Measurements from ENCODE around the gene PCNT.

PCNT gene

DNA sequence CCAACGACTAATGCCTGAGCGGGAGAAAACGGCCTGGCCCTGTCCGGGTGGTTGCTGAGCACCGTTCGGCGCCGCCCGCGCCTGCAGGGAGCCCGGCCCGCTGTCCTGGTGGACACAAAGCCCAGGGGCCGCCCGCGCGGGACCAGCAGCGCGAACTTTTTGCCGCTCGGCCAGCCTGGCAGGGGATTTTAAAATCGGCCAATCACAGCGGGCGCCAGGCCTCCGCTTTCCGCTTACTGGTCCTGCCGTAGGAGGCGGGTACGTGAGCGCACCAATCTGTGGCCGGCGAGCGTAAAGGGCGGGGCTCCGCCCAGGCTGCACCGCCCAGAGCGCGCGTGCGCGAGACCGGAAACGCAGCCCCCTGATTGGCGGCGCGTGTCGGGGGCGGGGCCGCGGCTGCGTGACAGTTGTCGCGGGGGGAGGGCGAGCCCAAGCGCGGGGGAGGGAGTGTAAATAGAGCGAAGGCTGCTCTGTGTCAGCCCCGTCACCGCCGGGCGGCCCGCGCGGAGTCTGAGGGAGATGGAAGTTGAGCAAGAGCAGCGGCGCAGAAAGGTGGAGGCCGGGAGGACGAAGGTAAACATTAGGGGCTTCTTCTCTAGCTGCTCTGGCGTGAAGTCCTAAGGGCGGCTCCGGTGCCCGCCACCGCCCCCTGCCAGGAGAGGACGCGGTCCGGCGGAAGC is at the start of gene PCNT, which contains the start of gene C21orf58:
Gene PCNT, plus strand, starts transcription at position 447 of the 680 bp plus-strand sequence. Its CDS starts 73 bp downstream, at position 520.
Gene C21orf58, minus strand, starts transcription at position 161 of the 680 bp plus-strand sequence. CDS start 1,132 bp downstream, outside the sequence.
- DNase-seq, result peak; percentile 97

DNA sequence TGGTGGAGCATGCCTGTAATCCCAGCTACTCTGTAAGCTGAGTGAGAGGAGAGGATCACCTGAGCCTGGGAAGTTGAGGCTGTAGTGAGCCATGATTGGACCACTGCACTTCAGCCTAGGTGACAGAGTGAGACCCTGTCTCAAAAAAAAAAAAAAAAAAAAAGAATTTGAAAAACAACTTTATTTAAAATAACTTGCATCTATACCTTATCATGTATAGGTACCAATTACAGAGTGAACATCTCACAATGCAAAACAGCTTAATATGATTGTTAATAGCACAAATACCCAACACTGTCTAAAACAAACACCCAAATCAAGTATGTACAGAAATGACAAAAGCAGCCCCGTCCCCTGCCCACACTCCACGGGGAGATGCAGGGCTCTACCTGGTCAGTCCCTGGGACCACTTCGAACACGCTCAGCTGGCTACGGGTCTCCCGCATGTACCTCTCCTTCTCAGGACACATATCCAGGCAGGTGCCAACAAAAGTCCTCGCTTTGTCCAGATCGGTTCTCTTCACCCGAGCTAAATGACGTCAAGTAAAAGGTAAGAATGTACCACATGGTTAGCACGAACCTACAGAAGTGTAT is 49.1 kb upstream of the PCNT start:
- DNase-seq, result no peak

DNA sequence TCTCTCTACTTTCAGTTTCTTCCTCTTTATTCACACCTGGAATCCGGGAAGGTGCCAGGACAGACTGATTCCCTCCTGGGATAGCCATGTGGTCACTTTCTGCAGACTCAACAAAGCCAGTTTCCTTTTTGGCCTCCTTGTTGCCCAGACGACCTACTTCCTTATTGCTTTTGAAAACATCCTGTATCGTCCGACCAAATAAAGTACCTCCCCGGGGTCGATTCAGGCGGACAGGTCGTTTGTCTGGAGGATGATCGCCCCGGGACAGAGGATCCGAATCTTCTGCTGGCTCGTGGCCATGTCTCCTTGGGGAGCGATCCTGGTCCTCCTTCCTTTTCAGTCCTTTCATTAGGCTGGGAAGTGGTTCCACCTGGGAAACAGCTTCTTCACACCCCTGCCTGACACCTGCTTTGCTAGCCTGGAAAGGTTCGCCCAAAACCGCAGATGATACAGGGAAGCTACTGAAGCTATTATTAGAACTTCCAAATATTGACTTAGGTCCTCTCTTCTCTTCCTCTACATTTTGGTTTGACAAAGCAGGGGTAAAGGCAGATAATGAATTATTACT is 39.8 kb upstream of the PCNT start:
- peak; percentile 15 for DNase-seq

DNA sequence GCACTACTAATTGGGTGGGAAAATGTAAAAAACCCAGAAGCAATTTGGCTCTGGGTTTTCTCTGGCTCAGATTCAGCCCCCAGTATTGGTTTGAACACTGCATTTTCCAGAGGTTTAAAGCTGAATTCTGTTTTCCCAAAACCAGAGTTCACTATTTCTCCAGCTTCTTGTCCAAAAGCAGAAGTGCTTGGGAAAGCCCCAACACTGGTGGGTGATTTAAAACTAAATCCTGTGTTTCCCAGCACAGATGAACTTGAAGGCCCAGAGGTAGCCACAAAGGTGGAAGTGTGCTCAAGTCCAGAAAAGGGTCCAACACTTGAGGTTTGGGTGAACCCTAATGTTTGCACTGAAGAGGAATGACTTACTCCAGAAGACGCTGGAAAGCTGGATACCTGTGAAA is 39.2 kb upstream of the PCNT start:
- no peak for DNase-seq

DNA sequence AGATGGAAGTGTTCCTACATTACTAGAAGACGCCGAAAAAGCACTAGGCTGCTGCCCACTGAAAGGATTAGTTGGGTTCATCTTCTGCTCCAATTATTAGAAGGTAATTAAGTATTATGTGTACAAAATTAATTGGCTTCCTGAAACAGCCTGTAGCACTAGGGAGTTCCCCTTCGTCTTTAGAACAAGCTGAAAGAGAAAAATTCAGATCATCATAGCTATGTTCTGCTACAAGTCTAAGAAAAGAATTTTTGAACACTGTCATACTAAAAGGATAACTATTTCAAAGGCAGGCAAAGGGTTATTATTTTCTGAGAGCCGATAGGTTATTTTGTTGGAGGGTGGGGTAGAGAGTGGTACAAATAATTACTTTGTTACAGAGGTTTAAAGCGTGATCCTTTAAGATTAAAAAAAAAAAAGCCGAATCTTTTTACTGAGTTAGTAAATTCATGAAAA is 38.7 kb upstream of the PCNT start, which contains the start of gene MCM3AP:
Gene MCM3AP, minus strand, starts transcription at position 406 of the 456 bp plus-strand sequence. Its CDS starts 325 bp downstream, at position 81.
- no peak for DNase-seq

DNA sequence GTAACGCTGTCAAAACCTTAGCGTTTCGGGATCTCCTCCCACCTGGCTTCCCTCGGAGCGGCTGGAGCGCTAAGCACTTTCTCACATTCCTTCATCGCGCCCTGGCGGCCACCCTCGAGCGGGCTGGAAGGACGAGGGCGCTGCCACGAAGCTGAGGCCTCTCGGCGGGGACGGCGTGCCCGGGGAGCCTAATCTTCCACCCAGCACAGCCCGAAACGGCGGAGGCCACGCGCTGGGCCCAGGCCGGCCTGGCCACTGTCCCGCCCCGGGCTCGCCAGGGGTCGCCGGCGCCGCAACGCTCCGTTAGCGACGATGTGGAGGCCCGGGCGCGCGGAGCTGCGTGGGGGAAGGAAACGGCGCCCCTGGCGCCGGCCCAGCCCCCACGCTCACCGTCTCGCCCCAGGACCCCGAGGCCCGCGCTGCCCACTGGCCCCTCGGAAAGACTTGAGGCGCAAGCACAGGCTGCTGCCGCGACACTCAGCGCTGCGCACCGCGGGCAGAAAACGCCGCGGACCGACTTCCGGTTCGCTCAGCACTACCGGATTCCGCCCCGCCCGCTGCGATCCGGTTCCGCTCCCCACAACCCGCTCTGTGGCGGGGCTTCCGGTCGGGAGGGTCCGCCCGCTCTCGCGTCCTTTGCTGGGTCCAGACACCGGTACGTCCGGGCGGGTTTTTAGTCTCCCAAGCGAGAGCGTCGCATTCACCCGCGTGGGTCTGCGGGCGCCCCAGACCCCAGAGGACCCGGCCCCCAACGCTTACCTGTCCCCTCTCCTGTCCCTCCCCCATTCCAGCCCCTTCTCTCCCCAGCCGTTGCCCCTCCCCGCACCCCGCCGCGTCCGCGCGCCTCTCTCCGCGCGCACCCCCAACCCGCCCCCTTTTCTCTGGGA is 38.0 kb upstream of the PCNT start, which contains the start of gene YBEY:
Gene YBEY, plus strand, starts transcription at position 582 of the 887 bp plus-strand sequence. CDS start 572 bp downstream, outside the sequence.
- DNase-seq, result peak; percentile 94

GRCh38 chr21:46286648-46287002 is 37.3 kb upstream of the PCNT start:
- DNase-seq, result no peak

DNA sequence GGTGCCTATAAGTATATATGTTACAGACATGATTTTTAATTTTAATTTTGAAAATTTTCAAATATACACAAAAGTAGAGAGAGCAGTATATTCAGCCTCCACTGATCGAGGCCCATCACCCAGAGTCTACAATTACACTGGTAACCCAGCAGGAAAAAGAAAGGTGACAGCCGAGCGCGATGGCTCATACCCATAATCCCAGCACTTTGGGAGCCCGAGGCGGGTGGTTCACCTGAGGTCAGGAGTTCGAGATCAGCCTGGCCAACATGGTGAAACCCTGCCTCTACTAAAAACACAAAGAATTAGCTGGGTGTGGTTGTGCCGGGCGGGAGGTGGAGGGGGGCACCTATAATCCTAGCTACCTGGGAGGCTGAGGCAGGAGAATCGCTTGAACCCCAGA is 36.4 kb upstream of the PCNT start:
- DNase-seq, result no peak

DNA sequence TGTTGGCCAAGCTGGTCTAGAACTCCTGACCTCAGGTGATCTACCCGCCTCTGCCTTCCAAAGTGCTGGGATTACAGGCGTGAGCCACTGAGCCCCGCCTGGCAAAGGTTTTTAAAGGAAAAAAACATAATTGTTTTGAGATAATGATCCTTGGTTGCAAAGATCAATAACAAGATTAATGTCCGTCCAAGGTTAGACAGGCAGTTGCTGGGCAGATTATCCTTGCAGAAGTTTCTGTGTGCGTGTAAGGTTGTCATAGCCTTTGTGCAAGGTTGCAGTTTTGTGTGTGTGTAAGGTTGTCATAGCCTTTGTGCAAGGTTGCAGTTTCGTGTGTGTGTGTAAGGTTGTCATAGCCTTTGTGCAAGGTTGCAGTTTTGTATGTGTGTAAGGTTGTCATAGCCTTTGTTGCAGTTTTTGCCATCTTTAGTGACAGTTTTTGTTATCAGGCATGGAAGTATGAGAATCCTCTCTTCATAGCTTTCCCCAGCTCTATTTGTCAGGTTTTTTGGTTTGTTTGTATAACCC is 34.2 kb upstream of the PCNT start:
- DNase-seq, result peak; percentile 12

DNA sequence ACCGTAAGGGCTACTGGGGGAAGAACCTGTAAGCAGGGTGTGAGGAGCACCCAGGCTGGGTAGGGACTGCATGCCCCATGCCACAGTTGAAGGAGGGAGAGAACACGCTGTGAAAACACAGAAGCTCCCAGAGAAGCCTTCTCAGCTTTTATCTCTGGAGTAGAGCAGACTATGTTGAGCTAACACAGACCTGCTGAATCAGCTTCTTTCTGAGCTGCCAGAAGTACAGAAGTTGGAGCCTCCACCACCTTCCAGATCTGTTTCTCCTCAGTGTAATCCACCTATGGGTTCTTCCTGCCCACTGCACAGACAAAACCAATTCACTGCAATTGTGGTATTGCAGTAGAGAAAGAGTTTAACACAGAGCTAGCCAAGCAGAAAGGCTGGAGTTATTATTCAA is 32.4 kb upstream of the PCNT start:
- peak; percentile 47 for DNase-seq

- peak; percentile 69 for DNase-seq
These were observed 29.2 kb upstream of the PCNT start for GRCh38 chr21:46294647-46295176.

GRCh38 chr21:46295177-46295770 is 28.7 kb upstream of the PCNT start:
- no peak for DNase-seq

- peak; percentile 30 for DNase-seq
These were observed 27.8 kb upstream of the PCNT start for GRCh38 chr21:46295996-46296752.

- peak; percentile 59 for DNase-seq
These were observed 26.4 kb upstream of the PCNT start for GRCh38 chr21:46297338-46298271.

GRCh38 chr21:46299167-46299566 is 24.8 kb upstream of the PCNT start:
- DNase-seq, result no peak

DNA sequence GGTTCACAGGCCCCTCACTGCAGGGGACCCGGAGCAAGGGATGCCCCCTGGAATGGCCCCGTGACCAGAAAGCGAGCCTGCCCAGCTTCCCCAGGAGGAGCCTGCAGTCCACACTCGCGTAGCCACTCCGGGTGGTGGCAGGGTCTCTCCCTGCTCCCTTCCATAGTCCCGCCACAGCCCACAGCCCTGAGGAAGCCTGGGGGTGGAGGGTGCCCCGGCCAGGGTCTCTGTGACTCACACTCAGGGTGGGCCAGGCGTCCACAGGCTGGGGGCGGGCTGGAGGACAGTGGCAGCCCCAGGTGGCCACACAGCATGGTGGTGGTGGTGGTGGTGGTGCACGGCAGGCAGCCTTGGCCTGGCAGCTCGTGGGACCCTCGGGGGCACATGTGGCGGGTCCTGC is 22.2 kb upstream of the PCNT start:
- no peak for DNase-seq

DNA sequence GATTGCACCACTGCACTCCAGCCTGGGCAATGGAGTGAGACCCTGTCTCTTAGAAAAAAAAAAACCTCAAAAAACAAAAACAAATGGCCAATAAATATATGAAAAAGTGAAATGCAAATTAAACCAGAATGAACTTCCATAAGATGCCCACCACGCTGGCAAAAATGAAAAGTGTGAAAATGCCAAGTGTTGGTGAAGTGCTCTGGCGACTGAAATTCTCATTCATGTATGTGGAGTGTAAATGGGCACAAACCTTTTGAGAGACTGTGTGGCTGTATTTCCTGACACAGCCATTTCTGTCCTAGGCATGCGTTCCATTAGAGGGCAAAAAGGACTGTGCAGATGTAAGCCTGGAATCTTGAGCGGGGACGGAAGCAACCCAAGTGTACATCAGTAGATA is 19.5 kb upstream of the PCNT start:
- no peak for DNase-seq

GRCh38 chr21:46304955-46305354 is 19.0 kb upstream of the PCNT start:
- DNase-seq, result no peak

- no peak for DNase-seq
These were observed 16.3 kb upstream of the PCNT start for GRCh38 chr21:46307625-46308024.

- no peak for DNase-seq
These were observed 15.5 kb upstream of the PCNT start for GRCh38 chr21:46308431-46308830.
